Liver (tissue), 3 donors: ENCODE results near the gene SATB1.

Source experiments
- FOXA1 ChIP-seq: IDR thresholded peaks from 2 replicates; pipeline ENCODE4 v1.6.1; 2016; ENCODE audit warnings: antibody characterized with exemption
- GABPA ChIP-seq, 2 donors: IDR thresholded peaks in 1 of 2; conservative IDR thresholded peaks in 1 of 2; 2 replicates each; pipeline ENCODE4 v1.6.1; 2016; ENCODE audit warnings: antibody characterized with exemption in 2 of 2, mild to moderate bottlenecking in 1 of 2, moderate library complexity in 1 of 2
- HNF4G ChIP-seq: IDR thresholded peaks from 2 replicates; pipeline ENCODE4 v1.6.1; 2016; ENCODE audit warnings: antibody characterized with exemption
- JUND ChIP-seq, 2 donors: IDR thresholded peaks; 2 replicates each; pipeline ENCODE4 v1.6.1; 2016; ENCODE audit warnings: antibody characterized with exemption in 2 of 2
- RAD21 ChIP-seq, 2 donors: IDR thresholded peaks; 2 replicates each; pipeline ENCODE4 v1.6.1; 2016; ENCODE audit warnings: antibody characterized with exemption in 2 of 2, mild to moderate bottlenecking in 2 of 2
- TF ChIP-seq, protein P1 (sequence below): fragments of 150-350 bp; IDR thresholded peaks from 2 replicates; pipeline ENCODE4 v1.5.1; 2017; ENCODE audit warnings: improper control_type of control experiment, low read depth, low read length; ENCODE audit not compliant: missing input control
- TF ChIP-seq, protein P2 (sequence below): IDR thresholded peaks from 2 replicates; pipeline ENCODE4 v1.6.1; 2016; ENCODE audit warnings: antibody characterized with exemption
- TF ChIP-seq, protein P3 (sequence below): IDR thresholded peaks from 2 replicates; pipeline ENCODE4 v1.6.1; 2016; ENCODE audit warnings: antibody characterized with exemption
- donor health status: healthy.
- donor health status: healthy.

DNA sequence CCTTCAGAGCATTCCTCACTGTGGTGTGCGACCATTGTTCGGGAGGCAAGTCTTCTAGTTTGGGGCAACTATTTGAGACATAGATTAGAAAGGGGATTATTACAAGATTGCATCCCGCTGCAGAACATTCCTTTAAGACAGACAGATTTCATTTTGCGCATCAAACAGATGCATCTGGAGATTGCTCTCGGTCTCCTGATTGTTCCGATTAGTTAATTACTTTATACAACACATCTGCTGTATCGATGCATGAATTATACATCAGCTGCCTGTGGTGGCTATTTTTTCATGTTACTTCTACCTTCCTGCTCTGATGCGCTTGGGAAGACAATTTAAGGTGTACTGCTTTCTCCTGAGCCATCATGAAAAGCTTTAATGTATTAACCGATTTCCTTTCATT lies 10.0 kb downstream of the SATB1 start:
- TF ChIP-seq, protein P1, sequence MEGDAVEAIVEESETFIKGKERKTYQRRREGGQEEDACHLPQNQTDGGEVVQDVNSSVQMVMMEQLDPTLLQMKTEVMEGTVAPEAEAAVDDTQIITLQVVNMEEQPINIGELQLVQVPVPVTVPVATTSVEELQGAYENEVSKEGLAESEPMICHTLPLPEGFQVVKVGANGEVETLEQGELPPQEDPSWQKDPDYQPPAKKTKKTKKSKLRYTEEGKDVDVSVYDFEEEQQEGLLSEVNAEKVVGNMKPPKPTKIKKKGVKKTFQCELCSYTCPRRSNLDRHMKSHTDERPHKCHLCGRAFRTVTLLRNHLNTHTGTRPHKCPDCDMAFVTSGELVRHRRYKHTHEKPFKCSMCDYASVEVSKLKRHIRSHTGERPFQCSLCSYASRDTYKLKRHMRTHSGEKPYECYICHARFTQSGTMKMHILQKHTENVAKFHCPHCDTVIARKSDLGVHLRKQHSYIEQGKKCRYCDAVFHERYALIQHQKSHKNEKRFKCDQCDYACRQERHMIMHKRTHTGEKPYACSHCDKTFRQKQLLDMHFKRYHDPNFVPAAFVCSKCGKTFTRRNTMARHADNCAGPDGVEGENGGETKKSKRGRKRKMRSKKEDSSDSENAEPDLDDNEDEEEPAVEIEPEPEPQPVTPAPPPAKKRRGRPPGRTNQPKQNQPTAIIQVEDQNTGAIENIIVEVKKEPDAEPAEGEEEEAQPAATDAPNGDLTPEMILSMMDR, result no peak
- TF ChIP-seq HNF4G, result no peak
- TF ChIP-seq, protein P2, sequence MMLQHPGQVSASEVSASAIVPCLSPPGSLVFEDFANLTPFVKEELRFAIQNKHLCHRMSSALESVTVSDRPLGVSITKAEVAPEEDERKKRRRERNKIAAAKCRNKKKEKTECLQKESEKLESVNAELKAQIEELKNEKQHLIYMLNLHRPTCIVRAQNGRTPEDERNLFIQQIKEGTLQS, result no peak
- TF ChIP-seq RAD21 (IDR thresholded peaks at IDR 0.05), result no peak
- TF ChIP-seq JUND (IDR thresholded peaks at IDR 0.05), result no peak
- no peak for TF ChIP-seq FOXA1
- TF ChIP-seq GABPA (IDR thresholded peaks at IDR 0.05 in 1 of 2, conservative IDR thresholded peaks at IDR 0.05 in 1 of 2), result no peak
- TF ChIP-seq, protein P3, sequence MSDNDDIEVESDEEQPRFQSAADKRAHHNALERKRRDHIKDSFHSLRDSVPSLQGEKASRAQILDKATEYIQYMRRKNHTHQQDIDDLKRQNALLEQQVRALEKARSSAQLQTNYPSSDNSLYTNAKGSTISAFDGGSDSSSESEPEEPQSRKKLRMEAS, result no peak
